Neural cell (in vitro differentiated cells): ENCODE measurements around the gene MARCHF4. TPM values are rescaled to one million over a fixed set of nuclear protein-coding genes. Genes with fewer than 3 reads are reported as not detected.

Source experiments
- H2AFZ ChIP-seq: fragments of 200-600, 300-800 bp; sonication (generic), shearing (Covaris generic); 2 replicates; pipeline ENCODE4 v1.6.0; 2014; ENCODE audit warnings: low read depth, mild to moderate bottlenecking, antibody characterized with exemption, low read length, moderate library complexity
- H3F3A ChIP-seq: fragments of 200-600 bp; shearing (Covaris generic); 2 replicates; pipeline ENCODE4 v1.6.1; 2016; ENCODE audit warnings: mild to moderate bottlenecking, moderate library complexity, mixed read lengths, antibody characterized with exemption, low read length; ENCODE audit not compliant: insufficient read depth, poor library complexity, severe bottlenecking
- H3K27ac ChIP-seq: fragments of 200-600, 300-800 bp; sonication (generic), shearing (Covaris generic); 2 replicates; pipeline ENCODE4 v1.5.1; 2014; ENCODE audit warnings: mild to moderate bottlenecking, low read length, moderate library complexity
- H3K27me3 ChIP-seq: fragments of 300-800, 200-600 bp; sonication (generic), shearing (Covaris generic); 2 replicates; pipeline ENCODE4 v1.6.0; 2014; ENCODE audit warnings: mild to moderate bottlenecking, low read depth, low read length, moderate library complexity; ENCODE audit not compliant: insufficient read depth
- H3K36me3 ChIP-seq: fragments of 300-800, 200-600 bp; sonication (generic), shearing (Covaris generic); 2 replicates; pipeline ENCODE4 v1.5.1; 2014; ENCODE audit warnings: mild to moderate bottlenecking, antibody characterized with exemption, low read length, moderate library complexity; ENCODE audit not compliant: insufficient read depth
- H3K4me2 ChIP-seq: fragments of 300-800, 200-600 bp; sonication (generic), shearing (Covaris generic); 2 replicates; pipeline ENCODE4 v1.6.0; 2014; ENCODE audit warnings: mild to moderate bottlenecking, low read length
- H3K4me3 ChIP-seq: fragments of 300-800, 200-600 bp; sonication (generic), shearing (Covaris generic); 2 replicates; pipeline ENCODE4 v1.5.1; 2014; ENCODE audit warnings: mild to moderate bottlenecking, low read length, moderate library complexity
- H3K79me2 ChIP-seq: fragments of 200-600 bp; shearing (Covaris generic); replicated peaks from 2 replicates; pipeline ENCODE4 v1.6.0; 2014; ENCODE audit warnings: mild to moderate bottlenecking, low read length, moderate library complexity; ENCODE audit not compliant: insufficient read depth
- H3K9ac ChIP-seq: fragments of 300-800, 200-600 bp; sonication (generic), shearing (Covaris generic); 2 replicates; pipeline ENCODE4 v1.6.1; 2016; ENCODE audit warnings: mild to moderate bottlenecking, low read length, mixed read lengths
- H3K9me2 ChIP-seq: fragments of 200-600 bp; shearing (Covaris generic); 2 replicates; pipeline ENCODE4 v1.6.1; 2016; ENCODE audit warnings: mild to moderate bottlenecking, low read length, mixed read lengths; ENCODE audit not compliant: insufficient read depth
- H3K9me3 ChIP-seq: fragments of 200-600, 300-800 bp; sonication (generic), shearing (Covaris generic); 2 replicates; pipeline ENCODE4 v1.6.1; 2016; ENCODE audit warnings: mild to moderate bottlenecking, mixed run types, low read length, moderate library complexity, mixed read lengths
- H4K20me1 ChIP-seq: fragments of 200-600 bp; shearing (Covaris generic); 2 replicates; pipeline ENCODE4 v1.6.1; 2016; ENCODE audit warnings: mild to moderate bottlenecking, mixed run types; ENCODE audit not compliant: insufficient read depth
- CTCF ChIP-seq: fragments of 450-650 bp; IDR thresholded peaks from 2 replicates; pipeline ENCODE4 v1.5.1; 2014; ENCODE audit warnings: antibody characterized with exemption, mild to moderate bottlenecking, moderate library complexity; ENCODE audit not compliant: poor library complexity, severe bottlenecking
- EP300 ChIP-seq: fragments of 450-650 bp; conservative IDR thresholded peaks from 2 replicates; pipeline ENCODE4 v1.6.1; 2014; ENCODE audit warnings: antibody characterized with exemption, mild to moderate bottlenecking, moderate library complexity; ENCODE audit not compliant: poor library complexity, severe bottlenecking
- EZH2 ChIP-seq: fragments of 200-600, 300-800 bp; shearing (Covaris generic), sonication (generic); IDR thresholded peaks from 2 replicates; pipeline ENCODE4 v1.6.1; 2014; ENCODE audit warnings: antibody characterized with exemption, low read length, borderline replicate concordance, mild to moderate bottlenecking; ENCODE audit not compliant: insufficient read depth, poor library complexity, severe bottlenecking
- MXI1 ChIP-seq: fragments of 450-650 bp; conservative IDR thresholded peaks from 2 replicates; pipeline ENCODE4 v1.6.1; 2014; ENCODE audit warnings: antibody characterized with exemption, mild to moderate bottlenecking; ENCODE audit not compliant: poor library complexity, severe bottlenecking
- POLR2AphosphoS5 ChIP-seq: IDR thresholded peaks from 2 replicates; pipeline ENCODE4 v1.6.1; 2012
- RAD21 ChIP-seq: fragments of 450-650 bp; conservative IDR thresholded peaks from 2 replicates; pipeline ENCODE4 v1.6.1; 2014; ENCODE audit warnings: antibody characterized with exemption, mild to moderate bottlenecking, moderate library complexity
- REST ChIP-seq: IDR thresholded peaks from 2 replicates; pipeline ENCODE4 v1.6.1; 2012; ENCODE audit warnings: borderline replicate concordance
- SMC3 ChIP-seq: fragments of 450-650 bp; conservative IDR thresholded peaks from 2 replicates; pipeline ENCODE4 v1.6.1; 2014; ENCODE audit warnings: antibody characterized with exemption, mild to moderate bottlenecking, moderate library complexity; ENCODE audit not compliant: poor library complexity
- TAF1 ChIP-seq: IDR thresholded peaks from 2 replicates; pipeline ENCODE4 v1.6.1; 2012; ENCODE audit warnings: low read depth
- polyA plus RNA-seq: library from polyadenylated mRNA; depleted of rRNA; stranded (reverse); fragments of >200 nt; gene quantifications from 2 replicates; pipeline ENCODE4 v1.2.3, GENCODE V29; 2014

The MARCHF4 gene
- polyA plus RNA-seq, 1 donor from 2014 or later, result 10.1 TPM

GRCh38 chr2:216404010-216404618 is 31.8 kb upstream of the MARCHF4 start:
- Histone ChIP-seq H2AFZ (no peak overlapping the region), H3K9me3 (peaks cover 5% of the 10 kb centered on the region), H3K9ac (no peak overlapping the region), H3K27me3 (no peaks in the 10 kb centered on the region), H3K4me3 (no peak overlapping the region), H4K20me1 (no peaks in the 10 kb centered on the region), H3K4me2 (no peak overlapping the region), H3K9me2 (no peaks in the 10 kb centered on the region), H3K27ac (no peak overlapping the region), H3K79me2 (no peaks in the 10 kb centered on the region), H3F3A (no peaks in the 10 kb centered on the region), H3K36me3 (no peaks in the 10 kb centered on the region)
- TF ChIP-seq RAD21, result no peak
- peak; percentile 35 for TF ChIP-seq CTCF
- TF ChIP-seq SMC3, result peak; percentile 33
- TF ChIP-seq TAF1, result no peak

GRCh38 chr2:216402751-216403150 is 30.5 kb upstream of the MARCHF4 start:
- Histone ChIP-seq H3K79me2 (no peaks in the 10 kb centered on the region), H3K9me2 (no peaks in the 10 kb centered on the region), H3K9ac (no peak overlapping the region), H3K4me2 (no peak overlapping the region), H3F3A (no peaks in the 10 kb centered on the region), H3K27ac (no peak overlapping the region), H3K4me3 (no peak overlapping the region), H3K27me3 (no peaks in the 10 kb centered on the region), H3K9me3 (peaks cover 5% of the 10 kb centered on the region), H2AFZ (no peak overlapping the region), H4K20me1 (no peaks in the 10 kb centered on the region), H3K36me3 (no peaks in the 10 kb centered on the region)
- no peak for TF ChIP-seq EZH2
- TF ChIP-seq MXI1, result no peak
- no peak for TF ChIP-seq CTCF
- TF ChIP-seq TAF1, result no peak
- no peak for TF ChIP-seq RAD21
- no peak for TF ChIP-seq REST
- TF ChIP-seq EP300, result no peak
- no peak for TF ChIP-seq SMC3
- TF ChIP-seq POLR2AphosphoS5, result no peak
